PC-3 (cell line): ENCODE measurements around the gene PCYT2. TPM values are rescaled to one million over a fixed set of nuclear protein-coding genes. Genes with fewer than 3 reads are reported as not detected.

ENCODE experiments used
- ATAC-seq: fragments of 200-7000 bp; cut with Tn5 transposase; 2 replicates; pipeline ENCODE4 v1.9.1; 2020; ENCODE audit warnings: mild to moderate bottlenecking, moderate library complexity
- BruUV-seq: library from RNA; stranded (reverse); fragments of 400-500 nt; replicated peaks from 2 replicates; lab custom pipeline; 2021; lab: Mats Ljungman, UMichigan
- CTCF ChIA-PET: fragments of 300-600 bp; sonication (Branson Sonifier 250); formaldehyde crosslinking; loops from one replicate; lab custom pipeline; 2022; ENCODE audit warnings: antibody characterized with exemption; lab: Charles Lee
- POLR2A ChIA-PET: fragments of 300-600 bp; sonication (Branson Sonifier 250); formaldehyde crosslinking; loops from one replicate; lab custom pipeline; 2022; ENCODE audit warnings: antibody characterized with exemption; ENCODE audit not compliant: unreplicated experiment; lab: Charles Lee
- DNase-seq: peaks from one replicate; pipeline ENCODE4 v3.0.0-alpha.2; 2015
- H2AFZ ChIP-seq: fragments of 300-600 bp; sonication (generic); 2 replicates; pipeline ENCODE4 v1.6.0; 2016; ENCODE audit warnings: antibody characterized with exemption, low read length
- H3F3A ChIP-seq: fragments of 300-600 bp; sonication (generic); one replicate; pipeline ENCODE4 v1.6.0; 2017; ENCODE audit warnings: antibody characterized with exemption, low read length, control low read depth, mild to moderate bottlenecking; ENCODE audit not compliant: unreplicated experiment
- H3K27ac ChIP-seq: fragments of 300-600 bp; sonication (generic); 2 replicates; pipeline ENCODE4 v1.5.1; 2016; ENCODE audit warnings: mild to moderate bottlenecking, low read length
- H3K27me3 ChIP-seq: fragments of 300-600 bp; sonication (generic); 2 replicates; pipeline ENCODE4 v1.6.1; 2016; ENCODE audit warnings: low read length, mixed read lengths
- H3K36me3 ChIP-seq: fragments of 300-600 bp; sonication (generic); 2 replicates; pipeline ENCODE4 v1.6.1; 2016; ENCODE audit warnings: low read depth, mixed run types, low read length, mixed read lengths
- H3K4me1 ChIP-seq: fragments of 300-600 bp; sonication (generic); 2 replicates; pipeline ENCODE4 v1.5.1; 2016; ENCODE audit warnings: low read length; ENCODE audit not compliant: insufficient read depth
- H3K4me2 ChIP-seq: fragments of 300-600 bp; sonication (generic); 2 replicates; pipeline ENCODE4 v1.6.0; 2016; ENCODE audit warnings: low read length
- H3K4me3 ChIP-seq: fragments of 300-600 bp; sonication (generic); 2 replicates; pipeline ENCODE4 v1.5.1; 2016; ENCODE audit warnings: mild to moderate bottlenecking, low read length, mixed read lengths
- H3K79me2 ChIP-seq: fragments of 300-600 bp; sonication (generic); 2 replicates; pipeline ENCODE4 v1.6.1; 2017; ENCODE audit warnings: low read length, mixed read lengths
- H3K9ac ChIP-seq: fragments of 300-600 bp; sonication (generic); 2 replicates; pipeline ENCODE4 v1.6.0; 2016; ENCODE audit warnings: mild to moderate bottlenecking, low read length
- H3K9me2 ChIP-seq: fragments of 300-600 bp; sonication (generic); replicated peaks from 2 replicates; pipeline ENCODE4 v1.6.1; 2016; ENCODE audit warnings: mixed run types, low read length, mixed read lengths
- H3K9me3 ChIP-seq: fragments of 300-600 bp; sonication (generic); 2 replicates; pipeline ENCODE4 v1.6.1; 2016; ENCODE audit warnings: low read length, mixed read lengths
- H4K20me1 ChIP-seq: fragments of 300-600 bp; sonication (generic); 2 replicates; pipeline ENCODE4 v1.6.1; 2016; ENCODE audit warnings: low read length, mixed read lengths
- EZH2 ChIP-seq: fragments of 300-600 bp; sonication (generic); IDR thresholded peaks from one replicate; pipeline ENCODE4 v1.6.1; 2017; ENCODE audit warnings: antibody characterized with exemption, mild to moderate bottlenecking, low read length; ENCODE audit not compliant: unreplicated experiment
- EZH2phosphoT487 ChIP-seq: fragments of 300-600 bp; sonication (generic); IDR thresholded peaks from 2 replicates; pipeline ENCODE4 v1.6.1; 2018; ENCODE audit warnings: mild to moderate bottlenecking, antibody characterized with exemption, low read length, borderline replicate concordance
- intact Hi-C: fragments of 100-400 bp; cut with micrococcal nuclease; formaldehyde crosslinking; loops from 2 replicates; pipeline ENCODE4 v1.9.0; 2023
- total RNA-seq: library from RNA; depleted of rRNA; stranded (reverse); fragments of >200 nt; gene quantifications from 2 replicates; pipeline ENCODE4 v1.2.3, GENCODE V29; 2014
- TF ChIP-seq, protein P1 (sequence below): fragments of 300-600 bp; sonication (generic); conservative IDR thresholded peaks from 2 replicates; pipeline ENCODE4 v1.5.1; 2017; ENCODE audit warnings: antibody characterized with exemption, low read depth, mild to moderate bottlenecking, low read length

The PCYT2 gene
- total RNA-seq, 1 experiment from 2014 or later: 33.3 TPM

DNA sequence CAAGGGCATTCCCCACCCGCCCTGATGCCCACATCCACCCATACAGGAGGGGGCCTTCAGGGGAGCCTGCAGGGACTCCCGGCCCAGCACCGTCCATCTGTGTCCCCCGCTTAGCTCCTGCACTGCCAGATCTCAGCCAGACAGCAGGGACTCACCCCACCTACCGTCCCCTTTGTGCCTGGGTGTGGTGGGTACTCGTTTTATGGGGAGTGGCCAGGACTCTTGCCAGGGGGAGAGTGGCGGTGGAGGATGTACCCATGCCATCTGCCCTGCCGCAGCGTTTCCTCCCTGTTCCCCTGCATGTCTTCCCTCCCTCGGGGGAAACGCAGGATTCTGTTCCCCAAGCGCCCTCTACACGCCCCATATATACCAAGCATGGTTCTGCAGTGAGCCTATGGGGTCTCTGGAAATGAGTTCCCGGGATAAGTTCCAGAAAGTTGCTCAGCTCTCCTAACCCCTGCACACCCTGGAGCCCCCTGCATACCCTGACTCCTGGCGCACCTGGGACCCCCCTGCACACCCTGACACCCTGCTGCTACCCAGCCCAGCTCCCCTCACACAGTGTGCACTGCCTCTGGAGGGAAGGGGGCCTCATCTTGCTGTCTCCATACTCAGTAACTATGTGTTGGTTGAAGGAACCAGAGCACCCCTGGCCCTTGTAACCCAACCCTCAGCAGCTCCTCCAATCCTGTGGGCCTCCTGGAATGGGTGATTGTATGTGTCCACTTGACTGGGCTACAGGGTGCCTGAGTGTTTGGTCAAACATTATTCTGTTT is 20.5 kb upstream of the PCYT2 start:
- H3K4me3 ChIP-seq: no peak overlapping the region
- H3K27me3 ChIP-seq: no peaks in the 10 kb centered on the region
- no peak overlapping the region for H3K27ac ChIP-seq
- POLR2A ChIA-PET: no interaction called here
- H3K4me1 ChIP-seq: peaks cover 19% of the 10 kb centered on the region
- intact Hi-C loops: no loop called here
- no peak overlapping the region for H2AFZ ChIP-seq
- no peaks in the 10 kb centered on the region for H3K9me2 ChIP-seq
- no peaks in the 10 kb centered on the region for H3K36me3 ChIP-seq
- DNase-seq (no peak), ATAC-seq (no peak; the same call in 1 of the 2 replicates)
- H3F3A ChIP-seq: no peaks in the 10 kb centered on the region
- BruUV-seq: no TSS peak
- H3K9me3 ChIP-seq: no peaks in the 10 kb centered on the region
- no peak overlapping the region for H3K9ac ChIP-seq
- H4K20me1 ChIP-seq: no peaks in the 10 kb centered on the region
- TF ChIP-seq, protein P1, sequence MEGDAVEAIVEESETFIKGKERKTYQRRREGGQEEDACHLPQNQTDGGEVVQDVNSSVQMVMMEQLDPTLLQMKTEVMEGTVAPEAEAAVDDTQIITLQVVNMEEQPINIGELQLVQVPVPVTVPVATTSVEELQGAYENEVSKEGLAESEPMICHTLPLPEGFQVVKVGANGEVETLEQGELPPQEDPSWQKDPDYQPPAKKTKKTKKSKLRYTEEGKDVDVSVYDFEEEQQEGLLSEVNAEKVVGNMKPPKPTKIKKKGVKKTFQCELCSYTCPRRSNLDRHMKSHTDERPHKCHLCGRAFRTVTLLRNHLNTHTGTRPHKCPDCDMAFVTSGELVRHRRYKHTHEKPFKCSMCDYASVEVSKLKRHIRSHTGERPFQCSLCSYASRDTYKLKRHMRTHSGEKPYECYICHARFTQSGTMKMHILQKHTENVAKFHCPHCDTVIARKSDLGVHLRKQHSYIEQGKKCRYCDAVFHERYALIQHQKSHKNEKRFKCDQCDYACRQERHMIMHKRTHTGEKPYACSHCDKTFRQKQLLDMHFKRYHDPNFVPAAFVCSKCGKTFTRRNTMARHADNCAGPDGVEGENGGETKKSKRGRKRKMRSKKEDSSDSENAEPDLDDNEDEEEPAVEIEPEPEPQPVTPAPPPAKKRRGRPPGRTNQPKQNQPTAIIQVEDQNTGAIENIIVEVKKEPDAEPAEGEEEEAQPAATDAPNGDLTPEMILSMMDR: no peak
- TF ChIP-seq EZH2 (no peak), EZH2phosphoT487 (no peak)
- peaks cover 33% of the 10 kb centered on the region for H3K79me2 ChIP-seq
- CTCF ChIA-PET: no interaction called here
- no peak overlapping the region for H3K4me2 ChIP-seq

DNA sequence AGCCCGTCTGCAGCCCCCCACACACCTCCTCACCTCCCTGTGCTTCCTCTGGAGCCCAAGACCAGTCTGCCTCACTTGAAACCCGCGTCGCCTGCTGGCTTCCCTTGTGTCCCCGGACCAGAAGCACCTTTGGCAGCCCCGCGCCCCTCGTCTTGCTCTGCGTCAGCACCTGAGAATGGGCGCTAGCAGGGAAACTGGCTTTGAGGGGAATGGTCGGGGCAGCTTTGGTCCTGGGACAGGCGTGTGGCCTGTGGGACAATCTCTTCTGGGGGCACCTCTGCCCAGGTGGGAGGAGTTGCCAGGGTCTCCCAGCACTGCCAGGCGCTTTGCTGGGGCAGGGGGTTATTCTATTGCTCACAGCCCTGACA is 20.0 kb upstream of the PCYT2 start:
- Histone ChIP-seq H3K4me3 (no peak overlapping the region), H2AFZ (no peak overlapping the region), H3K4me2 (no peak overlapping the region), H3K27ac (no peak overlapping the region), H3K79me2 (peaks cover 33% of the 10 kb centered on the region), H3K4me1 (peaks cover 16% of the 10 kb centered on the region), H3K9me2 (no peaks in the 10 kb centered on the region), H3F3A (no peaks in the 10 kb centered on the region), H3K9ac (no peak overlapping the region), H3K36me3 (no peaks in the 10 kb centered on the region), H4K20me1 (no peaks in the 10 kb centered on the region), H3K9me3 (no peaks in the 10 kb centered on the region), H3K27me3 (no peaks in the 10 kb centered on the region)
- ChIA-PET POLR2A (no interaction called here), CTCF (interaction anchor here (0.6 kb wide), 1 partner anchor 18 kb away, joined by 4 read pairs; no protein-coding TSS in a partner anchor)
- no peak for DNase-seq
- TF ChIP-seq, protein P1: no peak
- TF ChIP-seq EZH2phosphoT487: no peak
- TF ChIP-seq EZH2: no peak
- no peak for ATAC-seq
- no TSS peak for BruUV-seq
- intact Hi-C loops: no loop called here
